H1 (cell line): ENCODE measurements around the gene TOB2. TPM values are rescaled to one million over a fixed set of nuclear protein-coding genes. Genes with fewer than 3 reads are reported as not detected.

Source experiments
- CTCF ChIA-PET: fragments of 300-600 bp; sonication (Branson Sonifier 250); formaldehyde crosslinking; loops from one replicate; lab custom pipeline; 2021; ENCODE audit not compliant: partially characterized antibody; lab: Charles Lee
- POLR2A ChIA-PET: fragments of 300-600 bp; sonication (Branson Sonifier 250); formaldehyde crosslinking; loops from one replicate; lab custom pipeline; 2021; ENCODE audit warnings: inconsistent platforms; ENCODE audit not compliant: partially characterized antibody; lab: Charles Lee
- DNase-seq, 2 experiments: peaks; one replicate each; pipeline versions ENCODE4 v3.0.0 to v3.0.0-alpha.2; 2010 to 2022; ENCODE audit warnings: low spot score in 2 of 2, low read depth in 1 of 2, mixed read lengths in 1 of 2
- FAIRE-seq: peaks from 2 replicates; lab custom pipeline; 2011; peaks lifted over from hg19 to GRCh38; lab: Jason Lieb, UNC
- H2AFZ ChIP-seq: 2 replicates; pipeline ENCODE4 v1.8.1; 2012; ENCODE audit warnings: low read length, inconsistent platforms
- H2AK5ac ChIP-seq: 2 replicates; pipeline ENCODE4 v1.6.1; 2013; ENCODE audit warnings: low read depth, low read length
- H2BK120ac ChIP-seq: replicated peaks from 2 replicates; pipeline ENCODE3; 2013; ENCODE audit warnings: low read depth, low read length, inconsistent platforms
- H2BK12ac ChIP-seq: 2 replicates; pipeline ENCODE4 v1.6.1; 2013; ENCODE audit warnings: low read depth, low read length
- H2BK15ac ChIP-seq: 2 replicates; pipeline ENCODE4 v1.6.1; 2013; ENCODE audit warnings: low read length
- H2BK20ac ChIP-seq: 2 replicates; pipeline ENCODE4 v1.6.1; 2013; ENCODE audit warnings: low read length
- H2BK5ac ChIP-seq: 2 replicates; pipeline ENCODE4 v1.6.1; 2013; ENCODE audit warnings: low read depth, low read length
- H3K14ac ChIP-seq: 2 replicates; pipeline ENCODE4 v1.6.1; 2013; ENCODE audit warnings: inconsistent platforms; ENCODE audit not compliant: insufficient read length
- H3K18ac ChIP-seq: 2 replicates; pipeline ENCODE4 v1.6.1; 2013; ENCODE audit warnings: low read length; ENCODE audit errors: extremely low read depth
- H3K23ac ChIP-seq: 2 replicates; pipeline ENCODE4 v1.6.1; 2013; ENCODE audit warnings: inconsistent platforms; ENCODE audit not compliant: insufficient read length
- H3K23me2 ChIP-seq: 2 replicates; pipeline ENCODE4 v1.6.1; 2013; ENCODE audit warnings: low read depth, low read length
- H3K27ac ChIP-seq: 2 replicates; pipeline ENCODE4 v1.6.1; 2011; ENCODE audit warnings: low read depth, low read length, inconsistent platforms
- H3K27me3 ChIP-seq, 4 experiments: replicated peaks in 1 of 4; 1 replicate in 1 of 4; 2 replicates in 3 of 4; pipeline versions ENCODE4 v1.6.1 to v1.8.1; 2011 to 2013; ENCODE audit warnings: low read length in 3 of 4, mild to moderate bottlenecking in 3 of 4, inconsistent platforms in 2 of 4, mixed read lengths in 2 of 4, moderate library complexity in 1 of 4; ENCODE audit not compliant: control insufficient read depth in 3 of 4, insufficient read depth in 3 of 4; ENCODE audit errors: extremely low read depth in 1 of 4
- H3K36me3 ChIP-seq, 4 experiments: 2 replicates each; pipeline versions ENCODE4 v1.6.1 to v1.8.1; 2011 to 2013; ENCODE audit warnings: mild to moderate bottlenecking in 4 of 4, low read length in 3 of 4, moderate library complexity in 2 of 4, control low read depth in 1 of 4, inconsistent platforms in 1 of 4; ENCODE audit not compliant: insufficient read depth in 4 of 4, control insufficient read depth in 2 of 4
- H3K4ac ChIP-seq: replicated peaks from 2 replicates; pipeline ENCODE3; 2013; ENCODE audit warnings: low read length, low read depth, mixed read lengths, inconsistent platforms; ENCODE audit not compliant: insufficient read length
- H3K4me1 ChIP-seq, 4 experiments: replicated peaks in 1 of 4; 1 replicate in 1 of 4; 2 replicates in 3 of 4; pipeline versions ENCODE4 v1.6.1 to v1.8.1; 2011 to 2013; ENCODE audit warnings: low read length in 3 of 4, inconsistent platforms in 2 of 4, mixed read lengths in 1 of 4; ENCODE audit not compliant: insufficient read depth in 4 of 4, control insufficient read depth in 3 of 4
- H3K4me2 ChIP-seq, 2 experiments: 2 replicates each; pipeline versions ENCODE4 v1.6.1 to v1.8.1; 2011 to 2013; ENCODE audit warnings: low read depth in 2 of 2, low read length in 2 of 2, control low read depth in 1 of 2, inconsistent platforms in 1 of 2, mild to moderate bottlenecking in 1 of 2; ENCODE audit not compliant: insufficient read depth in 1 of 2
- H3K4me3 ChIP-seq, 4 experiments: fragments of 200-600, 300-600 bp in 1 of 4; sonication (generic), shearing (Covaris generic), sonication (Bioruptor Twin) in 1 of 4; 2 replicates each; pipeline versions ENCODE4 v1.5.1 to v1.8.1; 2011 to 2016; ENCODE audit warnings: low read length in 4 of 4, low read depth in 3 of 4, control low read depth in 2 of 4, inconsistent platforms in 2 of 4, mild to moderate bottlenecking in 2 of 4, mixed read lengths in 1 of 4, moderate library complexity in 1 of 4; ENCODE audit not compliant: insufficient read depth in 2 of 4; ENCODE audit errors: extremely low read depth in 1 of 4
- H3K56ac ChIP-seq: replicated peaks from 2 replicates; pipeline ENCODE3; 2013; ENCODE audit warnings: low read depth, mild to moderate bottlenecking, mixed read lengths, low read length, inconsistent platforms; ENCODE audit not compliant: insufficient read length
- H3K79me1 ChIP-seq: 2 replicates; pipeline ENCODE4 v1.6.1; 2013; ENCODE audit warnings: low read depth, low read length, control low read depth
- H3K79me2 ChIP-seq, 2 experiments: 2 replicates each; pipeline versions ENCODE4 v1.6.1 to v1.8.1; 2012 to 2013; ENCODE audit warnings: low read length in 2 of 2, mild to moderate bottlenecking in 2 of 2, inconsistent platforms in 1 of 2; ENCODE audit not compliant: insufficient read depth in 2 of 2, control insufficient read depth in 1 of 2
- H3K9ac ChIP-seq, 4 experiments: replicated peaks in 1 of 4; 1 replicate in 1 of 4; 2 replicates in 3 of 4; pipeline versions ENCODE4 v1.6.1 to v1.8.1; 2011 to 2013; ENCODE audit warnings: low read depth in 3 of 4, low read length in 3 of 4, control low read depth in 2 of 4, mild to moderate bottlenecking in 2 of 4, moderate library complexity in 2 of 4, inconsistent platforms in 1 of 4; ENCODE audit errors: extremely low read depth in 1 of 4
- H3K9me3 ChIP-seq, 2 experiments: 2 replicates each; pipeline versions ENCODE4 v1.6.1 to v1.8.1; 2012 to 2013; ENCODE audit warnings: mild to moderate bottlenecking in 2 of 2, moderate library complexity in 2 of 2, control low read depth in 1 of 2, inconsistent platforms in 1 of 2, low read depth in 1 of 2, low read length in 1 of 2, mixed read lengths in 1 of 2; ENCODE audit not compliant: insufficient read depth in 2 of 2
- H4K20me1 ChIP-seq, 2 experiments: replicated peaks in 1 of 2; 2 replicates each; pipeline versions ENCODE3 to v1.8.1; 2011 to 2013; ENCODE audit warnings: inconsistent platforms in 2 of 2, low read length in 2 of 2, mild to moderate bottlenecking in 1 of 2; ENCODE audit not compliant: insufficient read depth in 2 of 2, control insufficient read depth in 1 of 2
- H4K5ac ChIP-seq: 2 replicates; pipeline ENCODE4 v1.6.1; 2013; ENCODE audit warnings: low read length, low read depth, mixed read lengths, inconsistent platforms; ENCODE audit not compliant: insufficient read length
- H4K8ac ChIP-seq: 2 replicates; pipeline ENCODE4 v1.8.0; 2013; ENCODE audit warnings: mild to moderate bottlenecking, moderate library complexity, low read length, inconsistent platforms; ENCODE audit not compliant: insufficient read depth; ENCODE audit errors: extremely low read depth
- H4K91ac ChIP-seq: replicated peaks from 2 replicates; pipeline ENCODE3; 2013; ENCODE audit warnings: low read length, mixed read lengths, inconsistent platforms; ENCODE audit not compliant: insufficient read length
- ATF2 ChIP-seq: IDR thresholded peaks from 2 replicates; pipeline ENCODE4 v1.6.1; 2012; ENCODE audit warnings: low read length, inconsistent platforms
- BACH1 ChIP-seq: IDR thresholded peaks from 2 replicates; pipeline ENCODE4 v1.6.1; 2012; ENCODE audit warnings: low read length, improper control_type of control experiment
- CBX8 ChIP-seq: fragments of 300-800, 300-1000 bp; sonication (generic); IDR thresholded peaks from 2 replicates; pipeline ENCODE4 v1.7.1; 2016; ENCODE audit warnings: low read depth, low read length, borderline replicate concordance
- CEBPB ChIP-seq: IDR thresholded peaks from 2 replicates; pipeline ENCODE4 v1.6.1; 2012; ENCODE audit warnings: low read depth, low read length
- CREB1 ChIP-seq: IDR thresholded peaks from 2 replicates; pipeline ENCODE4 v1.6.1; 2012; ENCODE audit warnings: inconsistent platforms
- GTF2F1 ChIP-seq: IDR thresholded peaks from 2 replicates; pipeline ENCODE4 v1.6.1; 2012; ENCODE audit warnings: low read depth, low read length, improper control_type of control experiment, borderline replicate concordance
- KDM4A ChIP-seq: IDR thresholded peaks from one replicate; pipeline ENCODE4 v1.7.1; 2012; ENCODE audit warnings: low read depth, mild to moderate bottlenecking, moderate library complexity, low read length, inconsistent platforms; ENCODE audit not compliant: severe bottlenecking
- POLR2A ChIP-seq, 2 experiments: IDR thresholded peaks; 1 replicate in 1 of 2; 2 replicates in 1 of 2; pipeline ENCODE4 v1.6.1; 2011; ENCODE audit warnings: low read depth in 2 of 2, low read length in 2 of 2, mild to moderate bottlenecking in 2 of 2; ENCODE audit errors: control extremely low read depth in 1 of 2
- RNF2 ChIP-seq: fragments of 200-900, 300-1000 bp; sonication (generic); IDR thresholded peaks from 2 replicates; pipeline ENCODE4 v1.7.1; 2016; ENCODE audit warnings: borderline replicate concordance, low read depth, mild to moderate bottlenecking, antibody characterized with exemption, low read length; ENCODE audit not compliant: poor library complexity, severe bottlenecking; ENCODE audit errors: missing control alignments
- SRF ChIP-seq: IDR thresholded peaks from 2 replicates; pipeline ENCODE4 v1.6.1; 2011; ENCODE audit warnings: mild to moderate bottlenecking, low read depth, low read length, moderate library complexity
- WGBS, 2 experiments: shearing (Covaris generic) in 1 of 2; methylation state at CpG; one replicate each; pipeline versions ENCODE4 v1.1.6 to v1.1.7; 2013 to 2015; ENCODE audit warnings: low lambda C conversion rate in 2 of 2, mixed read lengths in 2 of 2, inconsistent platforms in 1 of 2, low coverage in 1 of 2, missing lambda C conversion rate in 1 of 2; ENCODE audit not compliant: insufficient replicate concordance in 2 of 2, insufficient coverage in 1 of 2, insufficient read length in 1 of 2; ENCODE audit errors: extremely low coverage in 1 of 2, missing lambda C conversion rate in 1 of 2; 5-methylcytosine and 5-hydroxymethylcytosine counted together
- polyA plus RNA-seq, 7 experiments: library from polyadenylated mRNA; depleted of rRNA in 3 of 7; stranded (reverse) in 5 of 7; unstranded in 2 of 7; fragments of >200 nt in 5 of 7; fragments of 200-250 nt in 2 of 7; gene quantifications; 1 replicate in 5 of 7; 2 replicates in 1 of 7; 4 replicates in 1 of 7; pipeline versions ENCODE4 v1.2.1 to v1.2.3, GENCODE V29; 2011 to 2013; ENCODE audit warnings: missing spikeins in 2 of 7, mixed read lengths in 2 of 7
- total RNA-seq: library from RNA; stranded (reverse); fragmentation: NEBNext Ultra II Directional; extraction: Animal tissue kit (Norgen Biotek cat#: 25700); gene quantifications from 2 replicates; pipeline ENCODE4 v1.2.1, GENCODE V29; 2021

Gene TOB2
- total and polyA plus RNA-seq, 2 of the 8 experiments (the other 6 are each of a cell fraction or from before 2014, with no cell fraction given) = 27.0 to 54.1 TPM

GRCh38 chr22:41394012-41394356 lies 52.6 kb downstream of the TOB2 start:
- Histone ChIP-seq H3K27ac (no peak overlapping the region), H3K36me3 (peaks cover 0 to 12% (median 1%) of the 10 kb centered on the region in 4 experiments; a peak in 5 of 8 replicates), H3K9me3 (no peaks in the 10 kb centered on the region), H2BK20ac (no peak overlapping the region), H4K20me1 (peaks cover 0 to 2% of the 10 kb centered on the region in 2 experiments), H3K18ac (no peak overlapping the region), H3K23me2 (no peaks in the 10 kb centered on the region), H4K91ac (no peak overlapping the region), H3K23ac (no peak overlapping the region), H3K9ac (no peak overlapping the region), H3K4me3 (no peak overlapping the region), H3K4ac (no peak overlapping the region), H2AK5ac (no peak overlapping the region), H4K8ac (no peak overlapping the region), H3K4me2 (no peak overlapping the region), H3K27me3 (no peaks in the 10 kb centered on the region), H2BK120ac (no peak overlapping the region), H2BK15ac (no peak overlapping the region), H3K56ac (no peak overlapping the region), H2BK5ac (no peak overlapping the region), H2AFZ (no peak overlapping the region), H3K79me2 (no peaks in the 10 kb centered on the region), H2BK12ac (no peak overlapping the region), H3K79me1 (no peaks in the 10 kb centered on the region), H3K14ac (no peak overlapping the region), H3K4me1 (peaks cover 0 to 3% (median 0%) of the 10 kb centered on the region in 4 experiments; a peak in 1 of 7 replicates), H4K5ac (no peak overlapping the region)
- ChIA-PET CTCF (interaction anchor here (1.4 to 2.4 kb wide), 2 partner anchors 8 to 10 kb away, joined by 3 to 8 read pairs; no protein-coding TSS in a partner anchor), POLR2A (interaction anchor here (0.8 to 1.7 kb wide), 3 partner anchors 9 to 52 kb away, joined by 3 to 7 read pairs (median 4); partner anchors contain the start of genes TEF and TOB2)
- DNase-seq (no peak), FAIRE-seq (no peak)
- 93% methylated on average over 11 of the region's 11 CpGs; no CpG with 5 or more reads in 1 of the 2 experiments for WGBS, 2 experiments
- TF ChIP-seq BACH1 (no peak), POLR2A (IDR thresholded peaks at IDR 0.05; ENCODE audit: control extremely low read depth in 1 of 2, low read depth in 2 of 2, low read length in 2 of 2) (no peak), CEBPB (no peak), RNF2 (no peak), KDM4A (no peak), CREB1 (no peak), GTF2F1 (no peak), SRF (no peak), ATF2 (no peak), CBX8 (no peak)
